Measurements from ENCODE around the gene MTA3.

- TF ChIP-seq NFIC (IDR thresholded peaks at IDR 0.05): no peak
- TF ChIP-seq, protein P1, sequence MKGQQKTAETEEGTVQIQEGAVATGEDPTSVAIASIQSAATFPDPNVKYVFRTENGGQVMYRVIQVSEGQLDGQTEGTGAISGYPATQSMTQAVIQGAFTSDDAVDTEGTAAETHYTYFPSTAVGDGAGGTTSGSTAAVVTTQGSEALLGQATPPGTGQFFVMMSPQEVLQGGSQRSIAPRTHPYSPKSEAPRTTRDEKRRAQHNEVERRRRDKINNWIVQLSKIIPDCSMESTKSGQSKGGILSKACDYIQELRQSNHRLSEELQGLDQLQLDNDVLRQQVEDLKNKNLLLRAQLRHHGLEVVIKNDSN (IDR thresholded peaks at IDR 0.05): no peak
- no peak for TF ChIP-seq REST (IDR thresholded peaks at IDR 0.05; ENCODE audit: low read depth)
- TF ChIP-seq CEBPB (IDR thresholded peaks at IDR 0.05): no peak
- no peak for TF ChIP-seq TAF1 (IDR thresholded peaks at IDR 0.05; ENCODE audit: low read depth)
- no peak for TF ChIP-seq FOXM1 (IDR thresholded peaks at IDR 0.05; ENCODE audit: borderline replicate concordance, low read depth)
- no peak for TF ChIP-seq RAD21 (IDR thresholded peaks at IDR 0.05; ENCODE audit: low read depth)
These were observed 224.3 kb downstream of the MTA3 start, which contains the start of gene HAAO for GRCh38 chr2:42792583-42793333.
